HuH-7 (cell line): ENCODE measurements around the gene PRKAR2B.
"Not testable (repeated sequence)": the region's sequence is repeated elsewhere in the genome, so short reads cannot be mapped to it uniquely, and the experiment has no call there.

Experiments used
- DNase-seq: peaks from one replicate; pipeline ENCODE4 v3.0.0; 2011; ENCODE audit warnings: low spot score

The PRKAR2B gene

DNA sequence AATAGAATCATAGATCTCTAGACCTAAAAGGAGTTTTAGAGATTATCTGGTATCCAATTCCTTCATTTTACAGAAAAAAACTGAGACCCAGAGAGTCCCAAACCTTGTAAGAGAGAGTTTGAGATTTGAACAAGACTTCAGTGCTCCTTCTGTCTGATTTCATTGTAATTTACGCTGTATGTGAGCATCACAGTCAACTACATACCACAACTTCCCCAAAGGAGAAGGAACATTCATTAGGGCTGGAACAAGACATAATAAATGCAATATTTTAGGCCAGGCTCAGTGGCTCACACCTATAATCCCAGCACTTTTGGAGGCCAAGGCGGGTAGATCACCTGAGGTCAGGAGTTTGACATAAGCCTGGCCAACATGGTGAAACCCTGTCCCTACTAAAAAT is 17.3 kb upstream of the PRKAR2B start:
- DNase-seq = no peak

DNA sequence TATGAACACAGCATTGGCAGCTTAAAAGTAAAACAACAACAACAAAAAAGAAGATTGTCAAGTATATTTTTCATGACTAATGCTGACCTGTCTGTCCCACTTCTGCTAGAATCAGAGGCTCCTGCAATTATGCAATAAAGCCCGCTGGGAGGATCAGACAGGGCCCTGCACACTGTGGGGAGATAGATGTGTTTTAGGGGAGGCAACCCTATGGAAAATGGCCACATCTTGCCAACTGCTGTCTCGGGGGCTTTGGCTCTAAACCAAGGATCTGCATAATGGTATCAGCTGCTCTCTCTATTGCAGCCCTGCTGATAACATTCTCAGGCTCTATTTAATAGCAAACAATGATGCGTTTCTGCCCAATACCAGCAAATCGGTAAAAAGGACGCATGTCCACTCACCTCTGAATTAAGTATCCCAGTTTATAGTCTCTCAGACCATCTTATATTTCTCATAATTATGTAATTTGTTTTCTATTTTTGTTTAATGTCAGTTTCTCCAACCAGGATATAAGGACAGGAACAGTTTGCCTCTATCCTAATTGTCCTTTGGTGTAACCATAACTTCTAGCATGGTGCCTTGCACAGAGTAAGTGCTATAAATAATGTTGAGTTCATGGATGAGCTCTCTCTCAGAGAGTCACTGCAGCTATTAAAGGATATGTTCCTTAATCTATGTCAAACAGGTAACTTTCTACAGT is 15.3 kb upstream of the PRKAR2B start:
- no peak for DNase-seq

DNA sequence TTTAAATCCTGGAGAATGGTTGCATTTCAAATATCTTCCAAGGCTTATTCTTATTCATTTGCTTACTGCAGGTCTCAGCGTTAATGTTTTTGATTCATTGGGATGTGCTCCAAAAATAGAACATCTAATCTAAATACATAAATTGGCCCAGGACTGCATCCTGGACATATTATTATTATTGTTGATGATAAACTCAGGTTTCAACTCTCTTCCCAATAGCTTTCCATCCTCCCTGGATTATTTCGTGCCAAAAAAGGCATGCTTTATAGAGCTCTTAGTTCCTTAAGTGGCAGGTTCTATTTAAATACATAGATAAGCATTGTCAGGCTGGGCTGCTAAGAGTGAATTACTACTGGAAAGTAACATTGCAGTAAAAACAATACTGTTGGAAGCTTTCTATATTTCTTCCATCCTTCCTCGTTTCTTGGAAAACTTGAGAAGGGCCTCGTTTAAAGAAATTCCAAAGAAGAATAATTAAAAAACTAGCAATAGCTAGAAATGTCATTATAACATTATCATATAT is 14.7 kb upstream of the PRKAR2B start:
- no peak for DNase-seq

DNA sequence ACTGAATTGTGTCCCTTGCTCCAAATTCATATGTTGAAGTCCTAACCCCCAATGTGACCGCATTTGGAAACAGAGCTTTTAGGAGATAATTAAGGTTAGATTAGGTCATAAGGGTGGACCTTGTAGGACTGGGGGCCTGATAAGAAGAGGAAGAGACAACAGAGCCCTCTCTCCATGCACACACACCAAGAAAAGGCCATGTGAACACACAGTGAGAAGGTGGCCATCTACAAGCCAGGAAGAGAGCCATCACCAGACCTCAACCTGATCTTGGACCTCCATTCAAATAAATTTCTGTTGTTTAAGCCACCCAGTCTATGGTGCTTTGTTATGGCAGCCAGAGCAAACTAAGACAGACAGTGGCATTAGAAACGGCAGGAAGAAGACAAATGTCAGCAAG is 12.5 kb upstream of the PRKAR2B start:
- DNase-seq = no peak

- no peak for DNase-seq
These were observed 11.6 kb upstream of the PRKAR2B start for GRCh38 chr7:107032720-107033438.

DNA sequence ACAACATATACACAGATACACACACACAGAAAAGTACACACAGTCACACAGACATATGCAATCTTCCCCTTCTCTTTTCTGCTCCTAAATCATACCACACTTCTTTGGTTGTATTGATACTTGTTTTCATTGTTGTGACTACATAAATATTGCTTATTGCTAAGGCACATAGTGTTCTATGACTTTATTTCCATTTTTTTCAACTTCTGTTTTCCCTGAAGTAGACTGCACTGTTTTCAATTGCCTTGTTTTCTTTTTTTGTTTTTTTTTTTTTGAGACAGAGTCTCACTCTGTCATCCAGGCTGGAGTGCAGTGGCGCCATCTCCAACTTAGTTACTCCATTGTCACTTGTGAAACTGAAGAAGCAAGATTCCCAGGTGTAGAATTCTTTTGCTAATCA is 10.0 kb upstream of the PRKAR2B start:
- no peak for DNase-seq

GRCh38 chr7:107035446-107035845 is 9.1 kb upstream of the PRKAR2B start:
- no peak for DNase-seq

DNA sequence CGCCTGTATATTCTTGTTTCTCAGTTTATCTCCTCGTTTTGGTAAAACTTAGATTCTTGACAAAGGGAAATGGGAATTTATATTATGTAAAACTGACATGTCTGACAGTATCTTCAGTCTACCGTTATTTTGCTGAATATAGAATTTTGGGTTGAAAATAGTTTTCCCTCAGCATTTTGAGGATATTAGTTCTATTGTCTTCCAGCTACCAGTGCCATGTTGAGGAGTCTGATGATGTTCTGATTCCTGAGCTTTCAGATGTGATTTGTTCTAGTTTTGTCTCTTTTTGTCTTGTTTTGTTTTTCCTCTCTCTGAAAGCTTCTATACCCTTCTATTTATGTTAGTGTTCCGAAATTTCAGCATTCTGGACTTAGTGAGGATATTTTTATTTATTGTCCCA is 8.0 kb upstream of the PRKAR2B start:
- no peak for DNase-seq

- DNase-seq = no peak
These were observed 6.5 kb upstream of the PRKAR2B start for GRCh38 chr7:107037717-107038603.

- DNase-seq = no peak
These were observed 5.2 kb upstream of the PRKAR2B start for GRCh38 chr7:107039199-107039900.

DNA sequence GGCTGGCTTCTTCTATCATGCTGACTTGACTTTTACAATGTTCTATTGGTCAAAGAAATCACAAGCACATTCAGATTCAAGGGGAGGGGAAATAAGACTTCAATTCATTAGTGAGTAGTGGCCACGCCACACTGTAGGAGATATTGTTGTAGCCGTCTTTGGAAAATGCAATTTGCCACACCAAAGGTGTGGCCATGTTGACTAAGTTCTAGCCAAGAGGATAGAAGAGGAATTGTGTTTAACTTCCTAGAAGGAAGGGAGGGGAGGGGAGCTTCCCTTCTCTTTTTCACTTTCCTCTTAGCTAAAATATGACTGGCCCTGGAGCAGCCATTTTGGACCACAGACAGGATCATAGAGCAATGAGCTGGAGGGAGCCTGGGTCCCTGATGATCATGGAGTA is 3.4 kb upstream of the PRKAR2B start:
- DNase-seq = no peak

- DNase-seq = not testable (repeated sequence)
These were observed 2.7 kb upstream of the PRKAR2B start for GRCh38 chr7:107041764-107042163.

GRCh38 chr7:107042326-107042910 is 2.1 kb upstream of the PRKAR2B start:
- DNase-seq = not testable (repeated sequence)

GRCh38 chr7:107043491-107043890 is 1.0 kb upstream of the PRKAR2B start:
- no peak for DNase-seq

DNA sequence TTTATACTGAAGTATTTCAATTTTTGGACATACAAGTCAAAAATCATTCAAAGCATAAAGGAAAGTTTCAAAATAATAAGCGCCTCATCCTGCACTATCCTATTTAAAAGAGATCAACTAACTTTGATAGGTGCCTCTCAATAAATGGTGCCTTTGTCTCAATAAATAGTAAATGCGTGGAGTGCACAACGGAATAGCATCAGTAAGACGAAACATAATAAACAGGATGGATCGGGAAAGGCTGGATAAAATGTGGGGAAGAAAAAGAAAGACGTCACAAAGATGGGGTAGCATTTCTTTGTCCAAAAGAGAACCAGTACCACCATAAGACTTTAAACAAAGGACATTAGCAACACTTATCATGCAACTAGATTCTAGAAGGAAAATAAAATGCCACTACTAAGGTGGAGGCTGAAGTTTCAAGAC is 571 bp upstream of the PRKAR2B start:
- DNase-seq = no peak

DNA sequence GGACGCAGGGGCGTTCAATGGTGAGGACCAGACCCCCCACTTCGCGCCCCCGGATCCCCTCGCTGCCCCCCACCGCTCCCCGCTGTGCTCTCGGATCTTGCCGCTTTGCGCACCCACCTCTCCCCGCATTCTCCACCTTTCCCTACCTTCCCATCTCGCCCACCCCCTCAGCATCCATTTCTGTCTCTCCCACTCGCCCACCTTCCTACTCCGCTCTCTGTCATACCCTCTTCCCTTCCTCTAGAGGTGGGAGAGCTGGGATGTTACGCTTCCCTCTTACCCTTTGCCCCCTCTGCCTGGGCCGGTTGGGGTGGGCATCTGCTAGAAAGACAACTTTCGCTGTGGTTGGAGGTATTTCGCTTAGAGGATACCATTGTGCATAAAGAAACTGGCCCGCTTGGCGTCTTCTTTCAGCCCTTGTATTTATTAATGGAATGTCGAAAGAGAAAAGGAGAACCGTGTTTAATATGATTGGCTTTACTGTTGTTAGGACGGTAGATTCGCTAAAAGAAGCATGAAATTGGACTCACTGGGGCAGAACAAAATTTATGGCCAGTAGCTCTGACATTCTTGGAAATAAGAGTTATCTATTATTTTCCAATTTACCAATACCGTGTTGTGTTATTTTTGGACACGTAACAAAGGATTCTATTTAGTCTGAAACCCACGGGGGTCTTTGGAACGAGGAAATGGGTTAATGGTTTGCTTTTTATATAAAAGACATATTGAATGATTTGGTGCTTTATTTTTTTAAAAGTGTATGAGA is 873 bp downstream of the PRKAR2B start:
- no peak for DNase-seq

GRCh38 chr7:107045980-107046379 is 1.5 kb downstream of the PRKAR2B start:
- DNase-seq = peak; percentile 88

GRCh38 chr7:107046491-107047259 is 2.2 kb downstream of the PRKAR2B start:
- no peak for DNase-seq

GRCh38 chr7:107047902-107048782 is 3.6 kb downstream of the PRKAR2B start:
- peak; percentile 34 for DNase-seq
